HG03066 (cell line): Measurements from ENCODE around the gene CPEB3.

Experiments used
- ATAC-seq: cut with Tn5 transposase; IDR thresholded peaks from one replicate; pipeline ENCODE4 v1.9.1; 2021; ENCODE audit warnings: low read depth; ENCODE audit not compliant: unreplicated experiment

CPEB3 gene

GRCh38 chr10:92268748-92269147 lies 22.1 kb downstream of the CPEB3 start:
- no peak for ATAC-seq

- ATAC-seq, result no peak
Observed at GRCh38 chr10:92267343-92267742, 23.5 kb downstream of the CPEB3 start.

- ATAC-seq, result no peak
Observed at GRCh38 chr10:92265687-92266258, 25.1 kb downstream of the CPEB3 start.

- ATAC-seq, result no peak
Observed at GRCh38 chr10:92264249-92264648, 26.6 kb downstream of the CPEB3 start.

GRCh38 chr10:92263396-92263795 lies 27.5 kb downstream of the CPEB3 start:
- ATAC-seq, result no peak

- ATAC-seq, result no peak
Observed at GRCh38 chr10:92248566-92248965, 42.3 kb downstream of the CPEB3 start.

GRCh38 chr10:92244796-92245195 lies 46.1 kb downstream of the CPEB3 start:
- peak; percentile 40 for ATAC-seq

GRCh38 chr10:92242910-92243671 lies 47.8 kb downstream of the CPEB3 start:
- no peak for ATAC-seq

GRCh38 chr10:92242380-92242779 lies 48.5 kb downstream of the CPEB3 start:
- no peak for ATAC-seq

- ATAC-seq, result no peak
Observed at GRCh38 chr10:92241501-92241900, 49.4 kb downstream of the CPEB3 start.

- ATAC-seq, result no peak
Observed at GRCh38 chr10:92241158-92241500, 49.7 kb downstream of the CPEB3 start.

- peak; percentile 59 for ATAC-seq
Observed at GRCh38 chr10:92240289-92241157, 50.4 kb downstream of the CPEB3 start.

- peak; percentile 38 for ATAC-seq
Observed at GRCh38 chr10:92239600-92240288, 51.1 kb downstream of the CPEB3 start.

GRCh38 chr10:92239151-92239599 lies 51.7 kb downstream of the CPEB3 start:
- ATAC-seq, result no peak

- no peak for ATAC-seq
Observed at GRCh38 chr10:92238586-92239098, 52.2 kb downstream of the CPEB3 start.

GRCh38 chr10:92238054-92238585 lies 52.8 kb downstream of the CPEB3 start:
- no peak for ATAC-seq

GRCh38 chr10:92231196-92231595 lies 59.7 kb downstream of the CPEB3 start:
- ATAC-seq, result no peak

- ATAC-seq, result no peak
Observed at GRCh38 chr10:92222603-92223262, 68.1 kb downstream of the CPEB3 start.

- no peak for ATAC-seq
Observed at GRCh38 chr10:92219559-92219958, 71.3 kb downstream of the CPEB3 start.

GRCh38 chr10:92218569-92218968 lies 72.3 kb downstream of the CPEB3 start:
- ATAC-seq, result no peak
